Large intestine (tissue), 3 donors: ENCODE data around the gene CDR2L. TPM values are rescaled to one million over a fixed set of nuclear protein-coding genes. Genes with fewer than 3 reads are reported as not detected.

Source experiments
- DNase-seq, 2 donors: peaks; one replicate each; pipeline versions ENCODE4 v3.0.0 to v3.0.0-alpha.2; 2013
- H3K27ac ChIP-seq: one replicate; pipeline ENCODE4 v1.5.1; 2013; ENCODE audit warnings: low read length
- H3K27me3 ChIP-seq: 2 replicates; pipeline ENCODE4 v1.6.1; 2013; ENCODE audit warnings: low read length; ENCODE audit not compliant: control insufficient read depth, insufficient read depth
- H3K36me3 ChIP-seq: 2 replicates; pipeline ENCODE4 v1.6.1; 2013; ENCODE audit warnings: low read length; ENCODE audit not compliant: control insufficient read depth, insufficient read depth
- H3K4me1 ChIP-seq: one replicate; pipeline ENCODE4 v1.6.1; 2013; ENCODE audit warnings: low read length; ENCODE audit not compliant: control insufficient read depth, insufficient read depth
- H3K4me3 ChIP-seq: one replicate; pipeline ENCODE4 v1.5.1; 2013; ENCODE audit warnings: low read length
- H3K9me3 ChIP-seq: one replicate; pipeline ENCODE4 v1.6.1; 2013; ENCODE audit warnings: mild to moderate bottlenecking, low read depth, low read length, moderate library complexity; ENCODE audit not compliant: control insufficient read depth
- WGBS: methylation state at CpG from one replicate; pipeline ENCODE4 v1.1.5; 2013; ENCODE audit warnings: low lambda C conversion rate; ENCODE audit not compliant: insufficient coverage; 5-methylcytosine and 5-hydroxymethylcytosine counted together
- polyA plus RNA-seq: library from polyadenylated mRNA; unstranded; fragments of 120-200 nt; gene quantifications from one replicate; pipeline ENCODE4 v1.2.1, GENCODE V29; 2013

CDR2L gene
- polyA plus RNA-seq, 1 donor, result 6.8 TPM

- Histone ChIP-seq H3K4me1 (peaks cover 43% of the 10 kb centered on the region), H3K4me3 (no peak overlapping the region), H3K36me3 (no peaks in the 10 kb centered on the region), H3K27ac (peak overlapping the region; percentile 2), H3K9me3 (peaks cover 2% of the 10 kb centered on the region), H3K27me3 (peaks cover 4% of the 10 kb centered on the region)
- DNase-seq, result peak in 1 of 2 donors; percentile 52
- no CpG with 5 or more reads among the region's 8 CpGs for WGBS
Measured at GRCh38 chr17:74950207-74950606, 37.2 kb upstream of the CDR2L start.

- Histone ChIP-seq H3K4me3 (no peak overlapping the region), H3K9me3 (peaks cover 2% of the 10 kb centered on the region), H3K36me3 (peaks cover 2% of the 10 kb centered on the region), H3K4me1 (peaks cover 43% of the 10 kb centered on the region), H3K27me3 (peaks cover 4% of the 10 kb centered on the region), H3K27ac (peak overlapping the region; percentile 2)
- no CpG with 5 or more reads among the region's 3 CpGs for WGBS
- no peak for DNase-seq
Measured at GRCh38 chr17:74951065-74951464, 36.4 kb upstream of the CDR2L start.

DNA sequence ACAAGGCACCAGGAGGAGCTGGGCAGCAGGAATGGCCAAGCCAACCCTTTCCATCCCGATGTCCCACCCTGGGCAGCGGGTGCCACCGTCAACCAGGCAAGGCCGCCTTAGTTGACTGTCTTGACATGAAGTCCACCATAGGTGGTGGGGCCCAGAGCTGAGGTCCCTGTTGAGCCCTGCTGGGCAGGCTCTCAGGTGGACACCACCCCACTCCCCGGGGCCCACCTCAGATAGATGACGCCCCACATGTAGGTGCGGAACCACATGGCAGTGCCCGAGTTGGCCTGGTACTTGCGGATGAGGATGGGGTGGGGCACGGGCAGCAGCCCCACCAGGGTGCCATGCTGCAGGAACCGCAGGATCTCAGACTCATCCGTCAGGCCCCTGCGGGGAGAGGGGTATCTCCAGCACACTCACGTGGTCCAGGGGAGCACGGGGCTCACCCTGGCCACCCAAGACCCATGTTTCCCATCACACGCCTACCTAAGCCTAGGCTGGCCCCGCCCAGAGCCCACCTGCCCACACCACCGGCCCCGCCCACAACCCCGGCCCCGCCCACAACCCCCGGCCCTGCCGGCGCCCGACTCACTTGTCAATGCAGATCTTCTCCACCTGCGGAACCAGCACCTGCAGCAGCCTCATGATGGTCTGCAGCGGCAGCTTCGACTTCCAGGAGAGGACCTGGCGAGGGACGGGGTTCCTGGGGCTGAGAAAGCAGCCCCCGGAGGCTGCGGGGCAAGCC is 35.6 kb upstream of the CDR2L start:
- Histone ChIP-seq H3K4me1 (peaks cover 43% of the 10 kb centered on the region), H3K27ac (peak overlapping the region; percentile 91), H3K9me3 (peaks cover 8% of the 10 kb centered on the region), H3K36me3 (peaks cover 5% of the 10 kb centered on the region), H3K27me3 (no peaks in the 10 kb centered on the region), H3K4me3 (no peak overlapping the region)
- WGBS, result no CpG with 5 or more reads among the region's 32 CpGs
- DNase-seq, result no peak

- Histone ChIP-seq H3K27me3 (no peaks in the 10 kb centered on the region), H3K27ac (peak overlapping the region; percentile 91), H3K4me1 (peaks cover 43% of the 10 kb centered on the region), H3K9me3 (peaks cover 8% of the 10 kb centered on the region), H3K36me3 (peaks cover 5% of the 10 kb centered on the region), H3K4me3 (no peak overlapping the region)
- no CpG with 5 or more reads among the region's 24 CpGs for WGBS
- peak; percentile 48 to 81 for DNase-seq
Measured at GRCh38 chr17:74952431-74953133, 34.9 kb upstream of the CDR2L start.

DNA sequence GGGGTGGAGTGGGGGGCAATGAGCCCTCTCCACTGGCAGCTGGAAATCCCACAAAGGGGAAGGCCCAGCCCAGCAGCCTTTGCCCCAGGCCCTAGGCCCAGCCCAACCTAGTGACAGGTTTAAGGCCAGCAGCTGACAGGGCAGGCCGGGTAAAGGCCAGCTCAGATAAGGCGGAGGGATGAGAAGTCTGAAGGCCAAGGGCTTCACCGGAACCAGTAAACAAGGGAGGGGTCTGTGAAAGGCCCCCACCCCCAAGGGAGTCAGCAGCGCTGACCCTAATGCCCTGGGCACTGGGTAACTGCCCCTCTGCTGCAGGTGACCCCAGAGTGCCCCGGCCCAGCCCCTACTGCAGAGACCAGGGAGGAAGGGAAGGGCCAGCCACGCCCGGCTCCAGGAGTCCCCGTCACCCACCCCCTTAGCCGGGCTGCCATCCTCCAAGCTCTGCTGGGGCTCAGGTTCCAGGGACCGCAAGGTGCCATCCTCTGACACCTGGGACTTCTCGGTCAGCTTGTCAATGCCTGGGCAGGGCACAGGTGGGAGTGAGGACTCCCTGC is 34.2 kb upstream of the CDR2L start:
- Histone ChIP-seq H3K4me3 (no peak overlapping the region), H3K4me1 (peaks cover 43% of the 10 kb centered on the region), H3K27ac (peak overlapping the region; percentile 91), H3K27me3 (no peaks in the 10 kb centered on the region), H3K36me3 (peaks cover 5% of the 10 kb centered on the region), H3K9me3 (peaks cover 8% of the 10 kb centered on the region)
- no CpG with 5 or more reads among the region's 11 CpGs for WGBS
- DNase-seq, result peak; percentile 83 to 91

- Histone ChIP-seq H3K27ac (peak overlapping the region; percentile 91), H3K27me3 (no peaks in the 10 kb centered on the region), H3K4me3 (no peak overlapping the region), H3K9me3 (peaks cover 8% of the 10 kb centered on the region), H3K4me1 (peaks cover 43% of the 10 kb centered on the region), H3K36me3 (peaks cover 5% of the 10 kb centered on the region)
- no CpG with 5 or more reads among the region's 15 CpGs for WGBS
- no peak for DNase-seq
Measured at GRCh38 chr17:74954115-74954514, 33.3 kb upstream of the CDR2L start.

DNA sequence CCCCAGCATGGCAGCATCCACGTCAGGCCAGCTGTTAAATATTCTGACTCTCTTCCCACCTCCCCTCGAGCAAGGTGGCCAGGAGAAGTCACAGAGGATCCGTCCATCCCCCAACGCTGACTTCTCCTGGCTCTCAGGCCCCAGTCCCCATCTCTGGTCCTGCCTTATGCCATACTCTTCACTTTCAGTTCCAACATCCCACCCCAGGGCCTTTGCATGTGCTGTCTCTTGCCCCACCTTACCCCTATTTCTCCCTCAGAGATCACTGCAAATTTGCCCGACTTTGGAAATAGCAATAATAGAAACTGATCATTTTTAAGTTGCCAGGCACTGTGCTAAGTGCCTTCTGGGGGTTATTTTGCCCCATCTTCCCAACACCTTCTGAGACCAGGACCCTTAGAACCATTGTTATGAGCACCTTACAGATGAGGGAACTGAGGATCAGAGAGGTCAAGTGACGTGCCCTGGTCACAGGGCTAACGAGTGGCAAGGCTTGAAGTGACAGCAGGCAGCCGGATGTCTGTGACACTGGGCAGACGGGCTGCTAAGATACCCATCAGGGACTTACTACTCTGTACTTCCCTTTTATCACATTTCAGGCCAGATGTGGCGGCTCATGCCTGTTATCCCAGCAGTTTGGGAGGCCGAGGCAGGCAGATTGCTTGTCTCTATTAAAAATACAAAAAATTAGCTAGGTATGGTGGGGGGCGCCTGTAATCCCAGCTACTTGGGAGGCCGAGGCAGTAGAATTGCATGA is 32.6 kb upstream of the CDR2L start:
- WGBS, result no CpG with 5 or more reads among the region's 13 CpGs
- Histone ChIP-seq H3K27me3 (no peaks in the 10 kb centered on the region), H3K36me3 (peaks cover 5% of the 10 kb centered on the region), H3K9me3 (peaks cover 8% of the 10 kb centered on the region), H3K27ac (no peak overlapping the region), H3K4me3 (no peak overlapping the region), H3K4me1 (peaks cover 41% of the 10 kb centered on the region)
- DNase-seq, result no peak

GRCh38 chr17:74956093-74956492 is 31.3 kb upstream of the CDR2L start:
- Histone ChIP-seq H3K4me3 (no peak overlapping the region), H3K4me1 (peaks cover 32% of the 10 kb centered on the region), H3K27ac (no peak overlapping the region), H3K36me3 (peaks cover 5% of the 10 kb centered on the region), H3K9me3 (peaks cover 8% of the 10 kb centered on the region), H3K27me3 (no peaks in the 10 kb centered on the region)
- no CpG with 5 or more reads among the region's 4 CpGs for WGBS
- DNase-seq, result no peak

- peak in 1 of 2 donors; percentile 43 for DNase-seq
- WGBS, result no CpG with 5 or more reads among the region's 33 CpGs
- Histone ChIP-seq H3K27ac (no peak overlapping the region), H3K36me3 (peaks cover 7% of the 10 kb centered on the region), H3K27me3 (no peaks in the 10 kb centered on the region), H3K9me3 (peaks cover 8% of the 10 kb centered on the region), H3K4me3 (no peak overlapping the region), H3K4me1 (peaks cover 16% of the 10 kb centered on the region)
Measured at GRCh38 chr17:74957935-74958740, 29.3 kb upstream of the CDR2L start.
